GM12872 (cell line): ENCODE measurements around the gene NCDN.
A peak's percentile ranks its signal among the peaks of the same experiment; 100 is the strongest.

Source experiments
- CTCF ChIP-seq: IDR thresholded peaks from 3 replicates; pipeline ENCODE4 v1.5.1; 2011; ENCODE audit warnings: low read depth, mild to moderate bottlenecking, low read length, moderate library complexity; ENCODE audit not compliant: insufficient read depth

NCDN gene

GRCh38 chr1:35539073-35539823, 18.4 kb upstream of the NCDN start:
- TF ChIP-seq CTCF, result no peak

- TF ChIP-seq CTCF, result no peak
Observed at GRCh38 chr1:35539824-35540261, 17.8 kb upstream of the NCDN start.

DNA sequence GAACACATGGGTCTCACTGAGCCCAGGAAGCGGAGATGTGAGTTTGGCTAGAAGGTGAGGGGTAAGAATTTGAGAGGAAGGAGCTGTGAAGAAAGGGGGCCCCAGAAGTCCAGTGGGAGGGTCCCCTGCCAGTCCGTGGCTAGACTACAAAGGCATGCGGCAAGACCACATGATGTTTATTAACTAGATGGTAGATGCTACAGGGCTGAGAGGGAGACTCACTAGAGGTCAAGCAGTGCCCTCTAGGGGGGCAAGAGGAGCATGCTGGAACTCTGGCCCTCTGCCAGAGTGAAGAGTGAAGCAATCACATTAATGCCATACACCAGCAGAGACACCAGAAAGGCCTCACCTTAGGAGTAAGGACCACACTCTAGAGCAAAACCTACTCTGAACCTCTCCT, 12.6 kb upstream of the NCDN start:
- TF ChIP-seq CTCF, result peak; percentile 70

DNA sequence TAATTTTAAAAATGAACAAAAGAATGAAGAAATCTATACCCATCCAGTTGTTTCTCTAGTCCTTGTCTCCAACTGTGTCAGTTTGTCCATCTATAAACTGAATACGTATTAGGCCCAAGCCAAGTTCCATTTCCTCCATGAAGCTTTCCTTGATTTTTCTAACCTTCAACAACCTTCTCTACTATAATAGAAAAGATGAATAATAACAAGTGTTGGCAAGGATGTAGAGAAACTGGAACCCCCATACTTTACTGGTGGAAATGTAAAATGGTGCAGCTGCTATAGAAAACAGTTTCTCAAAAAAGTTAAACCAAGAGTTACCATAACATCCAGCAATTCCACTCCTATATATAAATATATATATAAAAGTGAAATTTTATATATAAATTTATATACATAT, 11.0 kb upstream of the NCDN start:
- TF ChIP-seq CTCF, result no peak

DNA sequence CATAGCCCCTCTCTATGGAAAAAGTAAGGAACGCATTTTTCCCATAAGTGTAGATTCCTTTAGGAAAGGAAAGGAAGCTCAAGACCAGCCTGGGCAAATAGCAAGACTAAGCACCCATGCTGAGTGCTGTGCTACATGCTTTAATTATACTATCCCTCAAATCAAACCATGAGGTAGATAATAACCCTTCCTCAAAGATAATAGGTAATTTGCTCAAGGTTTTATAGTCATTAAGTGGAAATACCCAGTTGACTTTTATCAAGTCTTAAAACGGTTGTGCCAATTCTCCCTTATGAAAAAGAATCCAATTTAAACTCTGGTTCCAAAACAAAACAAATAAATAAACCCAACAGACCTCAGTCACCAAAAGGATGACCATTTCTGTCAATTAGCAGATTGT, 3.7 kb upstream of the NCDN start:
- no peak for TF ChIP-seq CTCF

DNA sequence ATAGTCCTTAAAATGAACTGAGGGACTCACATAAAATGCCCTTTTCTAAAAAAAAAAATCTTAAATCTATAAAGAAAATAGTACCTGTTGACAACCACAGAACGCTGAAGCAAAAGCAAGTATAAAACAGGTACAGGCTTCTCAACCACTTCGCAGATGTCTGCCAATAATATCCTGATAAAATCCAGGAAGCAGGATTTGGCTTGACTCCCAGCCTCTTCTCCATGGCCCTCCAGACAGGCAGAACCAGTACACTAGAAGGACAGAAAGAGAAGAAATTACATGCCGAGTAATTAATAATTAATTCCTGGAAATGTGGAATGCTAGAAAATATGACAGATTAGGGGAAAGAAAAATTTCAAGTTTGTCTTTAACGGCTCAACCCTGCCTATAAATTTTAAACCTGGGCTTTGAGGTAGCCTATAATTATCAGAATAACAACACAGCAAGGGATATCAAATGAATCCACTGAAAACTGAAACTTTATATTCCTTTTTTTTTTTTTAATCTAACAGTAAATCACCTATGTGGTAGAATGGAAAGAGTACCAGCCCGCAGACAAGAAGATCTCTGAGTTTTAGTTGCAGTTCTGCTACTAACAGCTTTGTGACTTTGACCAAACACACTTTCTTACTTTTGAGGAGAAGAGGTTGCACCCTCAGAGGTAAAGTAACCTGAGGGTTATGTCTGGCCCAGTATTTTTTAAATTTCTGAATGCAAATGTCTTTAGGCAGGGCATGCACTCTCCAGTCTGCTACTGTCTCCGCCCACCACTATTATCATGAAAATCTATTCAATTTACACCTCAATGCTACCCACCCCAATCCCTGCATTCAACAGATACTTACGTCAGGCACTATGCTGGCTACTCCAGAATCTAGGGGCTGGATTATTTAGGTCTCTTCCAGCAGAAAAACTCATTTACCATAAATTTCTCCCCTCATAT, 3.1 kb upstream of the NCDN start:
- no peak for TF ChIP-seq CTCF

DNA sequence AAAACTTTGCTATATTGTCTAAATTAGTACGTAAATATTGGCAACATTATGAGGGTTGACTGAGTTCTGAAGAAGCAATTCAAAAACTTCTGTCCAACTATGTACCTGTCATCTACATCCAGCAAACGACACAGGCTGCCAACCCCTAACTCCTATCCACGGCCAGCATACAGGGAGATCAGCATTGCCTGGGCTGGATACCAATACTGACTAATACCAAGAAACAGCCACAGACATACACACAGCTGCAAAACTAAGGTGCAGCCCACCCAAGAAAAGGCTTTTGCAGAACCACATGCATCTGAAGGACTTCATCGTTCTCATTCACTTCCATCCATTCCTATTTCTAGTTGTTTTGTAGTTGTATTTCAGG, 2.4 kb upstream of the NCDN start:
- TF ChIP-seq CTCF, result no peak
